ENCODE results near the gene CDH2. TPM values are rescaled to one million over a fixed set of nuclear protein-coding genes. Genes with fewer than 3 reads are reported as not detected.

The CDH2 gene
- total RNA-seq, 1 donor from 2014 or later, result 370 TPM

DNA sequence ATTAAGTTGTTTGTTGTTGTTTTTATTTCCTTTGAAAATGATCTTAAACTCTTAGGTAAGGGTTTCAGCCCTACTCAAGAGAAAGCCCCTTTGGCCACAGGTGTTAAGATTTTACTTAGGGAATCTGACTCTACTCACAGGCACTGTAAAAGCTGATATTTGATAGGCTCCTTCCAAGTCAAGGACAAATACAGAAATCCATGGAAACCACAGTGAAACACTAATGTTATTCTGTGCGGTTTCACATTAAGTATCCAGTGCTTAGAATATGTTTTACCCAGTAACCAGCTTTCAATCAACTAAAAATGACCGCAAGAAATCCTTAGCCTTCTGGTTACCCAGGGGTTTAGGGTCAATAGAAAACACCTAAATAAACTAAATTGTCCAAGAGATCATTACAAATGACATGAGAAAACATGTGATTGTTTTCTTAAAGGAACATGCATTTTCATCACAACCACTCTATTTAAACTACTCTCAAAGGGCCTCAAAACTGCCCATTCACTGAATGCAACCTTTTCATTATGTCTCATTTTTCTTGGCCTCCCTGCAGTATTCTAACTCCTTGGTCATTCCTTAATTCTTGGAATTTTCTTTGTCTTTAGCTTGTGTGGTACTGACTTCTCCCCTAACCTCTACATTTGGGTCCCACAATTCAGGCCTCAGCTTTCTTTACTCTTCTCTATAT is 56.0 kb downstream of the CDH2 start:
- H3K27me3 ChIP-seq (ENCODE audit: low read depth), result no peaks in the 10 kb centered on the region
- no peak for TF ChIP-seq CTCF (IDR thresholded peaks at IDR 0.05; ENCODE audit: borderline replicate concordance)
- no peaks in the 10 kb centered on the region for H3K9me3 ChIP-seq (replicated peaks)
- intact Hi-C loops (cut with micrococcal nuclease), result no loop called here
- peak overlapping the region; percentile 88 for H3K27ac ChIP-seq (replicated peaks)
- no peaks in the 10 kb centered on the region for H3K36me3 ChIP-seq
- H3K4me3 ChIP-seq, result no peak overlapping the region
- H3K4me1 ChIP-seq, result peaks cover 70% of the 10 kb centered on the region
- DNase-seq, result no peak

DNA sequence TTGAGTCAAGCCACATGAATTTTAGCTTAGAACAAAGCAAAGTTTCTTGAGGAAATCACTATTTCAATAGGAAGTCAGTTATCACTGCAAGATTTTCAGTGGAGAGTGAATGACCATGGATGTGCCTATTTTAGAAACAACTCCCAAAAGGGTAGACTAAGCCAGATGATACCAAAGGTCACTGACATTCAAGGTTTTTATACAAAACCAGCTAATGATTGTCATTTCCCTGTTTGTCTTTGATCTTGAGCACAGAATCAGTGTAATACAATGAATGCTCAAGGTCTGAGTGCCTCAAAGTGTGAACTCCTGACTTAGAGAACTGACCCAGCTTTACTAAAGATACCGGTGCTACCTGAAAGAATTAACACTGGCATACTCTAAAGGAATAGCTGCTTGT is 60.5 kb downstream of the CDH2 start:
- DNase-seq, result no peak
- H3K27ac ChIP-seq (replicated peaks), result peak overlapping the region; percentile 82

GRCh38 chr18:28115149-28115550 is 61.8 kb downstream of the CDH2 start:
- no peaks in the 10 kb centered on the region for H3K36me3 ChIP-seq
- peaks cover 74% of the 10 kb centered on the region for H3K4me1 ChIP-seq
- no peak for DNase-seq
- H3K9me3 ChIP-seq (replicated peaks), result no peaks in the 10 kb centered on the region
- H3K27ac ChIP-seq (replicated peaks), result peak overlapping the region; percentile 82
- H3K4me3 ChIP-seq, result no peak overlapping the region
- no peak for TF ChIP-seq CTCF (IDR thresholded peaks at IDR 0.05; ENCODE audit: borderline replicate concordance)
- H3K27me3 ChIP-seq (ENCODE audit: low read depth), result no peaks in the 10 kb centered on the region
- intact Hi-C loops (cut with micrococcal nuclease), result no loop called here

More for the DNA sequence above, 60.5 kb downstream of the CDH2 start:
- no peak for TF ChIP-seq CTCF (IDR thresholded peaks at IDR 0.05; ENCODE audit: borderline replicate concordance)
- H3K36me3 ChIP-seq, result no peaks in the 10 kb centered on the region
- no peaks in the 10 kb centered on the region for H3K9me3 ChIP-seq (replicated peaks)
- H3K4me1 ChIP-seq, result peaks cover 66% of the 10 kb centered on the region
- intact Hi-C loops (cut with micrococcal nuclease), result no loop called here
- H3K4me3 ChIP-seq, result no peak overlapping the region
- H3K27me3 ChIP-seq (ENCODE audit: low read depth), result no peaks in the 10 kb centered on the region

GRCh38 chr18:28114472-28114871 is 62.5 kb downstream of the CDH2 start:
- Histone ChIP-seq H3K27ac (replicated peaks) (peak overlapping the region; percentile 82), H3K4me1 (peaks cover 75% of the 10 kb centered on the region), H3K4me3 (no peak overlapping the region), H3K9me3 (replicated peaks) (no peaks in the 10 kb centered on the region), H3K36me3 (no peaks in the 10 kb centered on the region), H3K27me3 (ENCODE audit: low read depth) (no peaks in the 10 kb centered on the region)
- no peak for DNase-seq
- intact Hi-C loops (cut with micrococcal nuclease), result no loop called here
- no peak for TF ChIP-seq CTCF (IDR thresholded peaks at IDR 0.05; ENCODE audit: borderline replicate concordance)

DNA sequence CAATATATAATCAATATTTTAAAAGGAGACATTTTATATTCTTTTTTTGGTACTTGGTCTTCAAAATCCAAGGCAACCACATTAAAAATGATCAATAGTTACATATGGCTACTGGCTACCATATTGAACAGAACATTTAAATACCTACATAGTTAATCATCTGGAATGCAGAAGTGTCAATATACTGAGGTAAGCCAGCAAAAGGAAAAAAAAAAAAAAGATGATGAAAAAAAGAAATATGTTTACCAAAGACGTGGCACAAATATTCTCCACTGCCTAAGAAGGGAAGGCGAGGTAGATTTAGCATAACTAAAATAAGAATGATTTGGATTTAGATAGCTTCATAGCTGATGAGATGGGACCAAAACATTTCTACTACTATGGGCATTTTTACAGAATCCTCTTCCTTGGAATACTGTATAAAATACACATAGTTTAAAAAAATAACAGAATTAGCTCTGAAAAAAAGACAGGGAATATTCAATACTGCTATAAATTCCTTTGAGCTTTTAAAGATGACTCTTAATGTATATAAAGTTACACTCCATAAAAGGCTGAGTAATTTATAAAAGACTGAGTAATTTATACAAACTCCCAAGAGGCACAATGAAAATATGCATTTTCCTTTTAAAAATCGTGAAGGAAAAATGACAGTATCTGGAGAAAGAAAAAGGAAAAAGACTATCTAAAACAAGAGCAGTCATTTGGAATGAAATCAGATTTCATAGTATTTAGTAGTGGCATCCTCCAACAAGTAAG is 63.5 kb downstream of the CDH2 start:
- intact Hi-C loops (cut with micrococcal nuclease), result no loop called here
- DNase-seq, result no peak
- H3K9me3 ChIP-seq (replicated peaks), result no peaks in the 10 kb centered on the region
- H3K27me3 ChIP-seq (ENCODE audit: low read depth), result no peaks in the 10 kb centered on the region
- no peak overlapping the region for H3K4me3 ChIP-seq
- H3K36me3 ChIP-seq, result no peaks in the 10 kb centered on the region
- peaks cover 76% of the 10 kb centered on the region for H3K4me1 ChIP-seq
- no peak for TF ChIP-seq CTCF (IDR thresholded peaks at IDR 0.05; ENCODE audit: borderline replicate concordance)
- peak overlapping the region; percentile 82 for H3K27ac ChIP-seq (replicated peaks)
